Measurements from ENCODE around the gene INSL3. TPM values are rescaled to one million over a fixed set of nuclear protein-coding genes. Genes with fewer than 3 reads are reported as not detected.

INSL3 gene
- total RNA-seq, 1 donor from 2014 or later = 3.6 TPM

- no peaks in the 10 kb centered on the region for H3K27me3 Mint-ChIP-seq
- no peak overlapping the region for H3K4me3 Mint-ChIP-seq
- H3K4me1 Mint-ChIP-seq = peaks cover 28% of the 10 kb centered on the region
- peaks cover 78% of the 10 kb centered on the region for H3K36me3 Mint-ChIP-seq (ENCODE audit: low read depth)
- CTCF ChIA-PET = no interaction called here
- DNase-seq (no peak), ATAC-seq (ENCODE audit: low read depth) (no peak)
- H3K9me3 Mint-ChIP-seq = no peaks in the 10 kb centered on the region
- H3K27ac Mint-ChIP-seq = no peak overlapping the region
- TF ChIP-seq CTCF (IDR thresholded peaks at IDR 0.05) = no peak
- POLR2A ChIA-PET = interaction anchor here (0.5 to 2.0 kb wide), 3 partner anchors 8 to 99 kb away, joined by 3 to 12 read pairs (median 8); no protein-coding TSS in a partner anchor
- intact Hi-C loops (cut with micrococcal nuclease) = no loop called here
Observed at GRCh38 chr19:17841371-17841809, 20.1 kb upstream of the INSL3 start.

- CTCF ChIA-PET = interaction anchor here (1.0 to 1.7 kb wide), 2 partner anchors 73 to 85 kb away, joined by 3 read pairs; no protein-coding TSS in a partner anchor
- Mint-ChIP-seq H3K27me3 (no peaks in the 10 kb centered on the region), H3K4me1 (peaks cover 14% of the 10 kb centered on the region), H3K4me3 (no peak overlapping the region), H3K27ac (no peak overlapping the region), H3K9me3 (no peaks in the 10 kb centered on the region), H3K36me3 (ENCODE audit: low read depth) (peaks cover 87% of the 10 kb centered on the region)
- TF ChIP-seq CTCF (IDR thresholded peaks at IDR 0.05) = no peak
- DNase-seq (no peak), ATAC-seq (ENCODE audit: low read depth) (no peak)
- intact Hi-C loops (cut with micrococcal nuclease) = no loop called here
- POLR2A ChIA-PET = interaction anchor here (0.7 to 2.0 kb wide), 5 partner anchors 8 to 177 kb away, joined by 3 to 10 read pairs (median 6); partner anchors contain the start of genes JAK3 and RPL18A
Observed at GRCh38 chr19:17840019-17840418, 18.7 kb upstream of the INSL3 start.

GRCh38 chr19:17837972-17838371, 16.7 kb upstream of the INSL3 start:
- Mint-ChIP-seq H3K27me3 (no peaks in the 10 kb centered on the region), H3K4me3 (no peak overlapping the region), H3K27ac (no peak overlapping the region), H3K9me3 (no peaks in the 10 kb centered on the region), H3K36me3 (ENCODE audit: low read depth) (peaks cover 80% of the 10 kb centered on the region), H3K4me1 (peaks cover 3% of the 10 kb centered on the region)
- TF ChIP-seq CTCF (IDR thresholded peaks at IDR 0.05) = no peak
- ATAC-seq (ENCODE audit: low read depth) = no peak
- CTCF ChIA-PET = interaction anchor here (0.7 kb wide), 1 partner anchor 13 kb away, joined by 3 read pairs; no protein-coding TSS in a partner anchor
- intact Hi-C loops (cut with micrococcal nuclease) = no loop called here
- DNase-seq = no peak
- POLR2A ChIA-PET = interaction anchor here (1.9 kb wide), 1 partner anchor 10 kb away, joined by 10 read pairs; the partner anchor contains the start of gene JAK3

- Mint-ChIP-seq H3K27me3 (no peaks in the 10 kb centered on the region), H3K9me3 (no peaks in the 10 kb centered on the region), H3K4me3 (no peak overlapping the region), H3K27ac (peak overlapping the region; percentile 6), H3K4me1 (peaks cover 3% of the 10 kb centered on the region), H3K36me3 (ENCODE audit: low read depth) (peaks cover 85% of the 10 kb centered on the region)
- DNase-seq = no peak
- TF ChIP-seq CTCF (IDR thresholded peaks at IDR 0.05) = no peak
- intact Hi-C loops (cut with micrococcal nuclease) = no loop called here
- POLR2A ChIA-PET = no interaction called here
- CTCF ChIA-PET = no interaction called here
- ATAC-seq (ENCODE audit: low read depth) = no peak
Observed at GRCh38 chr19:17836530-17836929, 15.2 kb upstream of the INSL3 start.

- TF ChIP-seq CTCF (IDR thresholded peaks at IDR 0.05) = no peak
- Mint-ChIP-seq H3K9me3 (no peaks in the 10 kb centered on the region), H3K4me1 (no peaks in the 10 kb centered on the region), H3K27me3 (no peaks in the 10 kb centered on the region), H3K27ac (no peak overlapping the region), H3K4me3 (no peak overlapping the region), H3K36me3 (ENCODE audit: low read depth) (peaks cover 82% of the 10 kb centered on the region)
- DNase-seq = no peak
- ChIA-PET POLR2A (interaction anchor here (1.2 to 1.6 kb wide), 2 partner anchors 12 to 97 kb away, joined by 4 read pairs; partner anchors contain the start of genes CCDC124 and JAK3), CTCF (interaction anchor here (0.9 to 1.1 kb wide), 3 partner anchors 14 to 69 kb away, joined by 3 to 4 read pairs (median 3); no protein-coding TSS in a partner anchor)
- no peak for ATAC-seq (ENCODE audit: low read depth)
- intact Hi-C loops (cut with micrococcal nuclease) = no loop called here
Observed at GRCh38 chr19:17835182-17836006, 14.1 kb upstream of the INSL3 start.
